Measurements from ENCODE around the gene PGAP6.
"Not testable (repeated sequence)": the region's sequence is repeated elsewhere in the genome, so short reads cannot be mapped to it uniquely, and the experiment has no call there.

PGAP6 gene

DNA sequence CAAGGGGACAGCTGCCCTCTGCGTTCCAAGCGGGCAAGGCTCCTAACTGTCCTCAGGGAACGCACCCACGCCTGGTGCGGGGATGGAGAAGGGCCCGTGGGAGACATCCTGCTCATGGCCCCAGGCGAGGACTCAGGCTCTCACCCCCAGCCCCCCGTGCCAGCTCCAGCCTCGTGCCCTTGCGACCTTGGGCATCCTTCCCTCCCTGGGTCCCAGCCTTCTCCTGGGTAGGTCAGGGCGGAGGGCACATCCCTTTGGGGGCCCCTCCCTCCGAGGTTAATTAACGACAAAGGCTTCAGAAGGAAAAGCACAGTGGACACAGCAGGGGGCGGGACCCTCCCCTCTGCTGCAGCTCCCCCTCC lies 3.0 kb downstream of the PGAP6 start:
- no peak overlapping the region for H3K4me3 ChIP-seq
- H3K4me1 ChIP-seq: peaks cover 0 to 40% (median 22%) of the 10 kb centered on the region in 4 donors
- no peak for TF ChIP-seq CTCF (IDR thresholded peaks at IDR 0.05)
- H3K27me3 ChIP-seq: no peaks in the 10 kb centered on the region
- DNase-seq: no peak
- H3K9me3 ChIP-seq: no peaks in the 10 kb centered on the region
- H3K36me3 ChIP-seq: peaks cover 16 to 40% (median 33%) of the 10 kb centered on the region in 3 donors
- intact Hi-C loops (cut with DNase I; ENCODE audit: low total_unique reads): no loop called here
- H3K27ac ChIP-seq: no peak overlapping the region

DNA sequence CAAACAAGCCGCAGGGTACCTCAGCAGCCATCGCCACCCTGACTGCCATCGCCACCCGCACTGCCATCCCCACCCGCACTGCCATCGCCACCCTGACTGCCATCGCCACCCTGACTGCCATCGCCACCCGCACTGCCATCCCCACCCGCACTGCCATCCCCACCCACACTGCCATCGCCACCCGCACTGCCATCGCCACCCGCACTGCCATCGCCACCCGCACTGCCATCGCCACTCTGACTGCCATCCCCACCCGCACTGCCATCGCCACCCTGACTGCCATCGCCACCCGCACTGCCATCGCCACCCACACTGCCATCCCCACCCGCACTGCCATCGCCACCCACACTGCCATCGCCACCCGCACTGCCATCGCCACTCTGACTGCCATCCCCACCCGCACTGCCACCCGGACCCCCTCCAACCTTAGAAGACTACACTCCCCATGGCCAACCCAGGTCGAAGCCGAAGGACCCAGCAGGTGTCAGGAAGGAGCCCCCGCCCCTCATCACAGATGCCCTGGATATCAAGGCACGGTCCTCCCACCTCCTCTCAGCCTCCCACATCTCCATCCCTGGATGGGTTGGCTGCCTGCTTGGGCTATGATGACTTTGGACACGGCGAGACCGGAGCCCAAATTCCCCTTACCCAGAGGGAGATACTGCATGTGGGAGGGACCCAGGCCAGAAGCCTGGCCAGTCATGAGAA lies 3.5 kb downstream of the PGAP6 start:
- H3K27ac ChIP-seq; H3K27me3 ChIP-seq; H3K4me3 ChIP-seq; DNase-seq; H3K9me3 ChIP-seq; intact Hi-C loops (cut with DNase I; ENCODE audit: low total_unique reads): not testable (repeated sequence)
- peaks cover 0 to 35% (median 22%) of the 10 kb centered on the region in 4 donors for H3K4me1 ChIP-seq
- H3K36me3 ChIP-seq: peaks cover 16 to 46% (median 38%) of the 10 kb centered on the region in 3 donors

DNA sequence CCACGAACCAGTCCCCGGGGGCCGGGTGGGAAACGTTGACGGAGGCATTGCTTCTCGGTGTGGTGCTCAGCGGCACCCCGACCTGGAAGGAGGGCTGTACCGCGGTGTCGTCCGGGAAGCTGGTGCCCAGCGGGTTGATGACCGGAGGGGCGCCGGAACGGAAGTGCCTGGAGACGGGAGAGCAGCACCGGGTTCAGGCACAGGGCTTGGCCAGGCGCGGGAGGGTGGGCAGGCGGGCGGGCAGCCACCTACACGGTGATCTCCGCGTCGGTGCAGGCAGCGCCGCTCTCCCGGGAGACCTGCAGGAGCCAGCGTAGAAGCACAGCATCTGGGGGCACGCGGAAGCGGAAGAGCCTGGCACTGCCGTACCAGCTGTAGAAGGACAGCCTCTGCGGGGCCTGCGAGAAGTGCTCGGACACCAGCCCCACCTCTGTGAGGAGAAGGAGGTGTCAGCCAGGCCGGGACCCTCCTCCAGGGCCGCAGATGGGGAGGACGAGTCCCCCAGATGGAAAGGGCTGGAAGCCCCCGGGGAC lies 4.3 kb downstream of the PGAP6 start:
- intact Hi-C loops (cut with DNase I; ENCODE audit: low total_unique reads): no loop called here
- Histone ChIP-seq H3K9me3 (no peaks in the 10 kb centered on the region), H3K4me3 (no peak overlapping the region), H3K36me3 (peaks cover 16 to 54% (median 46%) of the 10 kb centered on the region in 3 donors), H3K27me3 (no peaks in the 10 kb centered on the region), H3K4me1 (peaks cover 0 to 27% (median 16%) of the 10 kb centered on the region in 4 donors), H3K27ac (no peak overlapping the region)
- TF ChIP-seq CTCF (IDR thresholded peaks at IDR 0.05): no peak
- DNase-seq: no peak

DNA sequence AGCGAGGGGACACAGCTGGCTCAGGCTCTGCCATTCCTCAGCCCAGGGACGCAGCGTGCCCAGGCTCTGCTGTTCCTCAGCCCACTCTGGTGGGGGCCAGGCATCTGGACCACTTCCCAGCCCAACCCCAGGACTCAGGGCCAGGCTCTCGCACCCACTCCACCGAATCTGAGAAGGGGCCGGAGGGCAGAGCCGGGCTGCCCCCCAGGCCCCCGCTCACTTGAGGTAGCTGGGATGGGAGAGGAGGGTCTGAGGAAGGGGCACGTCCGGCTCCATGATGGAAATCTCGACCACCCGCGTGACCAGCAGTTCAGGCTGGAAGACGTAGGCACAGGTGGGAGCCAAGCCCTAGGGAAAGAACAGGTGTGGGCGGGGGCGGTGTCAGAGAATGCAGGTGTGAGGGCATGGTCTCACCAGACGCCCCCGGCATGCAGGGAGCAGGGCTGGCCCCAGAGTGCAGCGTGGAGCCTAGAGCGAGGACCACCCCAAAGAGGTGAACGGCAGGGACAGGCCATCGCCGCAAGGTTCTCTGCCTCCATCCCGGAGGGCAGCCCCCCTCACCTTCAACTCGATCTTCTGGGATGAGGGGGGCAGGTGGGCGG lies 4.9 kb downstream of the PGAP6 start:
- Histone ChIP-seq H3K36me3 (peaks cover 16 to 59% (median 52%) of the 10 kb centered on the region in 3 donors), H3K4me3 (no peak overlapping the region), H3K9me3 (no peaks in the 10 kb centered on the region), H3K27ac (no peak overlapping the region), H3K27me3 (no peaks in the 10 kb centered on the region), H3K4me1 (peaks cover 0 to 25% (median 15%) of the 10 kb centered on the region in 4 donors)
- DNase-seq: no peak
- intact Hi-C loops (cut with DNase I; ENCODE audit: low total_unique reads): no loop called here
- no peak for TF ChIP-seq CTCF (IDR thresholded peaks at IDR 0.05)

- no peak for TF ChIP-seq CTCF (IDR thresholded peaks at IDR 0.05)
- H3K27me3 ChIP-seq: no peaks in the 10 kb centered on the region
- DNase-seq: no peak
- H3K27ac ChIP-seq: no peak overlapping the region
- no peak overlapping the region for H3K4me3 ChIP-seq
- H3K4me1 ChIP-seq: peaks cover 0 to 24% (median 16%) of the 10 kb centered on the region in 4 donors
- H3K9me3 ChIP-seq: no peaks in the 10 kb centered on the region
- H3K36me3 ChIP-seq: peaks cover 16 to 65% (median 52%) of the 10 kb centered on the region in 3 donors
- intact Hi-C loops (cut with DNase I; ENCODE audit: low total_unique reads): no loop called here
Observed at GRCh38 chr16:375927-376816, 5.6 kb downstream of the PGAP6 start.
